Stomach (tissue), 9 donors: ENCODE measurements around the gene KIF6. TPM values are rescaled to one million over a fixed set of nuclear protein-coding genes. Genes with fewer than 3 reads are reported as not detected.
A peak's percentile ranks its signal among the peaks of the same experiment; 100 is the strongest.

Experiments
- DNase-seq, 2 donors: peaks; one replicate each; pipeline versions ENCODE4 v3.0.0 to v3.0.0-alpha.2; 2013 to 2019
- H3K27ac ChIP-seq, 5 donors: fragments of 200-600 bp in 4 of 5; sonication (generic) in 4 of 5; one replicate each; pipeline ENCODE4 v1.5.1; 2013 to 2019; ENCODE audit warnings: mild to moderate bottlenecking in 1 of 5, moderate library complexity in 1 of 5
- H3K27me3 ChIP-seq, 3 donors: fragments of 200-600 bp; sonication (generic); one replicate each; pipeline ENCODE4 v1.5.1; 2017 to 2019; ENCODE audit warnings: mixed run types in 1 of 3
- H3K36me3 ChIP-seq, 4 donors: fragments of 200-600 bp; sonication (generic); 1 replicate in 3 of 4; 2 replicates in 1 of 4; pipeline ENCODE4 v1.5.1; 2016 to 2019
- H3K4me1 ChIP-seq, 4 donors: fragments of 200-600 bp; sonication (generic); one replicate each; pipeline ENCODE4 v1.5.1; 2016 to 2019
- H3K4me3 ChIP-seq, 4 donors: fragments of 200-600 bp; sonication (generic) in 3 of 4; one replicate each; pipeline ENCODE4 v1.5.1; 2016 to 2019; ENCODE audit warnings: mild to moderate bottlenecking in 1 of 4
- H3K9me3 ChIP-seq, 4 donors: fragments of 200-600 bp; sonication (generic); one replicate each; pipeline ENCODE4 v1.5.1; 2016 to 2019
- CTCF ChIP-seq, 7 experiments: fragments of 450-650 bp in 4 of 7; fragments of 200-600 bp in 3 of 7; sonication (generic) in 3 of 7; IDR thresholded peaks; one replicate each; pipeline ENCODE4 v1.5.1; 2016 to 2019; ENCODE audit warnings: antibody characterized with exemption in 7 of 7, control low read depth in 2 of 7, mild to moderate bottlenecking in 1 of 7
- EP300 ChIP-seq: sonication (generic); formaldehyde crosslinking; IDR thresholded peaks from one replicate; pipeline ENCODE4 v1.6.1; 2017; ENCODE audit warnings: antibody characterized with exemption
- POLR2A ChIP-seq, 4 donors: fragments of 450-650 bp; IDR thresholded peaks; one replicate each; pipeline ENCODE4 v1.6.1; 2016; ENCODE audit warnings: antibody characterized with exemption in 4 of 4, control low read depth in 2 of 4, mild to moderate bottlenecking in 1 of 4, moderate library complexity in 1 of 4
- POLR2AphosphoS5 ChIP-seq, 3 donors: sonication (generic); formaldehyde crosslinking; IDR thresholded peaks; one replicate each; pipeline ENCODE4 v1.6.1; 2016; ENCODE audit warnings: antibody characterized with exemption in 3 of 3
- WGBS, 5 donors: extraction: QIAGEN DNeasy Blood & Tissue Kit in 3 of 5; methylation state at CpG; one replicate each; pipeline versions ENCODE4 v1.1.5 to v1.1.7; 2013 to 2018; 5-methylcytosine and 5-hydroxymethylcytosine counted together
- intact Hi-C: fragments of 100-400 bp; cut with DNase I; formaldehyde crosslinking; loops from one replicate; pipeline ENCODE4 v1.15.1; 2023; ENCODE audit warnings: low total_unique reads
- polyA plus RNA-seq, 3 donors: library from polyadenylated mRNA; stranded (reverse); fragments of 200-250 nt; gene quantifications; one replicate each; pipeline ENCODE4 v1.2.3, GENCODE V29; 2013
- total RNA-seq, 5 donors: library from RNA; depleted of rRNA; stranded (reverse); fragments of >200 nt; gene quantifications; one replicate each; pipeline versions ENCODE4 v1.1.0 to v1.2.3, GENCODE V29; 2014 to 2016
- donor health status: healthy with polysubstance abuse.
- donor health status: Bipolar disorder and iron deficiency.
- donor health status: healthy.

Gene KIF6
- total and polyA plus RNA-seq, 8 donors: 0.25 to 9.8 (median 0.37) TPM; not detected in 3

GRCh38 chr6:39391182-39391581 is 334.0 kb downstream of the KIF6 start:
- H3K9me3 ChIP-seq: no peaks in the 10 kb centered on the region
- no peaks in the 10 kb centered on the region for H3K27me3 ChIP-seq
- H3K36me3 ChIP-seq: no peaks in the 10 kb centered on the region
- peaks cover 0 to 6% (median 2%) of the 10 kb centered on the region in 4 donors for H3K4me1 ChIP-seq
- WGBS, 5 donors: 86 to 90% (median 87%) methylated on average over 8 of the region's 8 CpGs
- intact Hi-C loops: no loop called here
- no peak overlapping the region for H3K4me3 ChIP-seq
- no peak overlapping the region for H3K27ac ChIP-seq
- TF ChIP-seq EP300 (no peak), POLR2A (IDR thresholded peaks at IDR 0.05) (no peak)
- no peak for DNase-seq

- no peaks in the 10 kb centered on the region for H3K36me3 ChIP-seq
- peak in 1 of 2 donors; percentile 27 for DNase-seq
- H3K9me3 ChIP-seq: no peaks in the 10 kb centered on the region
- no peak overlapping the region for H3K4me3 ChIP-seq
- no peak for TF ChIP-seq POLR2AphosphoS5 (IDR thresholded peaks at IDR 0.05)
- TF ChIP-seq POLR2A (IDR thresholded peaks at IDR 0.05): no peak
- no peak for TF ChIP-seq EP300
- H3K27me3 ChIP-seq: no peaks in the 10 kb centered on the region
- 43 to 58% (median 47%) methylated on average over 3 of the region's 3 CpGs for WGBS, 5 donors
- H3K27ac ChIP-seq: no peak overlapping the region
- peaks cover 0 to 8% (median 2%) of the 10 kb centered on the region in 4 donors for H3K4me1 ChIP-seq
- intact Hi-C loops: no loop called here
Observed at GRCh38 chr6:39389484-39389767, 335.8 kb downstream of the KIF6 start.

DNA sequence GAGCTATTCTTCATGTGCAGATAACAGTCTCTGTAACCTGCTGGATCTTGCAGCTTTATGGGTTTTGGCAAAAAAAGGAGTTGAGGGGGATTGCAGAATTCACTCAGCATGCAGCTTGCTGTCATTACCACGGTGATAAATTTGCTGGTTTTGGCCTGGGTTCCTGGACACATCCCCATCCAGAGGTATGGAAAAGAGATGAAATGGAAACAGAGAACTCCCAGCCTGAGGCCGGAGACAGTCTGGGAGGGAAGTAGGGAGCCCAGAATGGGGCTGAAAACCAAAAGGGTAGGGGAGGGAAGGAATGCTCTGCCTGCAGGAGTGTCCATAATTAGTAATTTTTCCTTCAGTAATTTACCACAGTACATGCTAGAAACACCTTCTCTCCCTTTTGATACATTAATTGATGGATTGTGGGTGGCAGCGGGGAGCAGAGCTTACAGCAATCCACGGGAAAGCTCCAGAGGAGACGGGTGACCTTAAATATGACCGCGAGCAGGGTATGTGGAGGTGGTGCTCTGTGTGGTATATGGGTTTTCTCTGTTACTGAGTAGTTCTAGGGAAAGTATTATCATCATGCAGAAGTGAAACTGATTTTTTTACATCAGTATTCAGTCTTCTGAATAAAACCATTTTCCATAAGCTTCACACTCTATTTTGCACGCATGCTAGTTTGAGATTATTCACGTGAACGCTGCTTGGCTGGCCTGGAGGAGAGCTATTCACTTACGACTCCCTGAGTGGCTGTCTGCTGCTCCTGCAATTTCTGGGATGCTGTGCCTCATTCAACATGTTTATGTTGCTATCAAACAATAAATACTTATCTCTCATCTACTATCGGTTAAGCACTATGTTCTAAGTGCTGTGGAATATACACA is 336.4 kb downstream of the KIF6 start:
- H3K4me3 ChIP-seq: no peak overlapping the region
- H3K4me1 ChIP-seq: peaks cover 0 to 8% (median 2%) of the 10 kb centered on the region in 4 donors
- no peaks in the 10 kb centered on the region for H3K9me3 ChIP-seq
- no peaks in the 10 kb centered on the region for H3K27me3 ChIP-seq
- DNase-seq: peak in 1 of 2 donors; percentile 30
- TF ChIP-seq CTCF (IDR thresholded peaks at IDR 0.05) (no peak), POLR2AphosphoS5 (IDR thresholded peaks at IDR 0.05) (no peak), POLR2A (IDR thresholded peaks at IDR 0.05) (no peak), EP300 (no peak)
- intact Hi-C loops: no loop called here
- 75 to 83% (median 80%) methylated on average over 12 of the region's 12 CpGs for WGBS, 5 donors
- H3K36me3 ChIP-seq: no peaks in the 10 kb centered on the region
- H3K27ac ChIP-seq: no peak overlapping the region

GRCh38 chr6:39387785-39388184 is 337.4 kb downstream of the KIF6 start:
- H3K9me3 ChIP-seq: no peaks in the 10 kb centered on the region
- H3K27me3 ChIP-seq: no peaks in the 10 kb centered on the region
- 69 to 87% (median 85%) methylated on average over 3 of the region's 3 CpGs for WGBS, 5 donors
- no peak overlapping the region for H3K4me3 ChIP-seq
- no peak for DNase-seq
- intact Hi-C loops: no loop called here
- no peak for TF ChIP-seq CTCF (IDR thresholded peaks at IDR 0.05)
- no peak for TF ChIP-seq POLR2A (IDR thresholded peaks at IDR 0.05)
- TF ChIP-seq POLR2AphosphoS5 (IDR thresholded peaks at IDR 0.05): no peak
- TF ChIP-seq EP300: no peak
- no peak overlapping the region for H3K27ac ChIP-seq
- no peaks in the 10 kb centered on the region for H3K36me3 ChIP-seq
- peaks cover 0 to 8% (median 2%) of the 10 kb centered on the region in 4 donors for H3K4me1 ChIP-seq

DNA sequence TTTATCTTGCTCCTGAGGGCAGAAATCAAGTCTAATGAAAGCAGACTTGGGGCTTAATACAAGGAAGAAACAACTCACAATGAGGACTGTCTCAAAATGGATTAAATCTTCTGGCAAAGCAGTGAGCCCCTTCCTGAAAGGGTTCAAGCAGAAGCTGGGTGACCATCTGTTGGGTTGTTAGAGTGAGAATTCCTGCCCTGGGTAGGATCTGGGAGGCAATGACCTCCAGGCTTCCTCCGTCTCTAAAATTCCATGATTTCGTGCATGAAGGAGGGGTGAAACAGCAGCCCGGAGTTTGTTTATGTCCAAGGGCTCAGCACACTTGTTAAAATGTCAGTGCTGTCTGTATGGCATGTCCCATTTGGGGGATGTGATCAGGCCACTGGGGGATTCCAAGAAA is 338.7 kb downstream of the KIF6 start:
- no peak for DNase-seq
- Histone ChIP-seq H3K9me3 (no peaks in the 10 kb centered on the region), H3K27ac (no peak overlapping the region), H3K27me3 (no peaks in the 10 kb centered on the region), H3K36me3 (no peaks in the 10 kb centered on the region), H3K4me3 (no peak overlapping the region), H3K4me1 (peaks cover 0 to 8% (median 2%) of the 10 kb centered on the region in 4 donors)
- intact Hi-C loops: no loop called here
- TF ChIP-seq POLR2AphosphoS5 (IDR thresholded peaks at IDR 0.05): no peak
- TF ChIP-seq EP300: no peak
- no peak for TF ChIP-seq POLR2A (IDR thresholded peaks at IDR 0.05)
- no peak for TF ChIP-seq CTCF (IDR thresholded peaks at IDR 0.05)
- WGBS, 5 donors: 62 to 73% (median 69%) methylated on average over 3 of the region's 3 CpGs
